Heart left ventricle (tissue), 16 donors: ENCODE measurements around the gene KLHL36. TPM values are rescaled to one million over a fixed set of nuclear protein-coding genes. Genes with fewer than 3 reads are reported as not detected.

Experiments used
- ATAC-seq, 4 donors: fragments of 200-7000 bp; cut with Tn5 transposase; one replicate each; pipeline ENCODE4 v1.9.1; 2020 to 2022; ENCODE audit warnings: moderate library complexity in 4 of 4, mild to moderate bottlenecking in 3 of 4, moderate number of reproducible peaks in 1 of 4
- DNase-seq, 5 donors: peaks; one replicate each; pipeline ENCODE4 v3.0.0-alpha.2; 2020
- H3K27ac ChIP-seq, 12 donors: fragments of 200-600 bp; sonication (generic) in 4 of 12; one replicate each; pipeline versions ENCODE4 v1.5.0 to v1.8.0; 2016 to 2022; ENCODE audit warnings: mild to moderate bottlenecking in 2 of 12
- H3K27me3 ChIP-seq, 9 donors: fragments of 200-600 bp; sonication (generic) in 2 of 9; one replicate each; pipeline versions ENCODE4 v1.5.1 to v1.8.0; 2016 to 2022; ENCODE audit warnings: mild to moderate bottlenecking in 3 of 9
- H3K36me3 ChIP-seq, 9 donors: fragments of 200-600 bp; sonication (generic) in 2 of 9; one replicate each; pipeline versions ENCODE4 v1.5.0 to v1.8.0; 2018 to 2022; ENCODE audit warnings: mild to moderate bottlenecking in 2 of 9
- H3K4me1 ChIP-seq, 12 donors: fragments of 200-600 bp; sonication (generic) in 4 of 12; one replicate each; pipeline versions ENCODE4 v1.5.0 to v1.8.0; 2016 to 2022; ENCODE audit warnings: mild to moderate bottlenecking in 3 of 12
- H3K4me3 ChIP-seq, 12 donors: fragments of 200-600 bp; sonication (generic) in 4 of 12; one replicate each; pipeline versions ENCODE4 v1.5.0 to v1.8.0; 2017 to 2022; ENCODE audit warnings: mild to moderate bottlenecking in 9 of 12, moderate library complexity in 4 of 12
- H3K9me3 ChIP-seq, 12 donors: fragments of 200-600 bp; sonication (generic) in 4 of 12; one replicate each; pipeline versions ENCODE4 v1.5.0 to v1.8.0; 2016 to 2022; ENCODE audit warnings: mild to moderate bottlenecking in 1 of 12
- POLR2A ChIP-seq, 2 donors: fragments of 450-650 bp; IDR thresholded peaks; one replicate each; pipeline ENCODE4 v1.6.1; 2017; ENCODE audit warnings: antibody characterized with exemption in 2 of 2, mild to moderate bottlenecking in 2 of 2, moderate library complexity in 2 of 2
- WGBS, 4 donors: extraction: QIAGEN DNeasy Blood & Tissue Kit in 2 of 4; methylation state at CpG; one replicate each; pipeline versions ENCODE4 v1.1.5 to v1.1.7; 2013 to 2018; 5-methylcytosine and 5-hydroxymethylcytosine counted together
- intact Hi-C, 10 donors: fragments of 100-400 bp; cut with DNase I; formaldehyde crosslinking; loops; one replicate each; pipeline versions ENCODE4 v1.11.1 to v1.14.2; 2022
- polyA plus RNA-seq, 2 donors: library from polyadenylated mRNA; stranded (reverse); fragments of 200-250 nt; gene quantifications; one replicate each; pipeline ENCODE4 v1.2.3, GENCODE V29; 2013
- total RNA-seq, 9 donors: library from RNA; depleted of rRNA in 2 of 9; stranded (reverse); fragments of >200 nt in 2 of 9; fragmentation: NEBNext Ultra II Directional in 3 of 9; extraction: Animal tissue kit (Norgen Biotek cat#: 25700) in 3 of 9; gene quantifications; one replicate each; pipeline versions ENCODE4 v1.1.0 to v1.2.4, GENCODE V29; 2016 to 2023
- TF ChIP-seq, protein P1 (sequence below), 12 donors: fragments of 200-600 bp; sonication (generic) in 4 of 12; IDR thresholded peaks; one replicate each; pipeline versions ENCODE4 v1.5.0 to v1.8.0; 2018 to 2022; ENCODE audit warnings: antibody characterized with exemption in 12 of 12, mild to moderate bottlenecking in 5 of 12
- donor health status: ischemic (EF 13 %, LVEDD 7.1; RV severe dilation, severe dysfunction).
- donor health status: healthy with polysubstance abuse.
- donor health status: DM: no; HTN: yes; CAD: no.
- donor health status: DM: no; HTN: no; CAD: no.
- donor health status: ischemic (EF 25% LVEDD 6.9; RV normal size, moderate dysfunction).
- donor health status: ischemic (EF 25% LVEDD 5.7; RV mildly dilated, moderate dysfunction).
- donor health status: healthy.
- donor health status: DM: yes; HTN: yes; CAD: no.
- donor health status: ischemic (EF 35%, LVEDD 5.7; RV mildly dilated, moderate dysfunction).
- donor health status: nonischemic (EF 11% LVEDD 7.7; RV severe dilation, severe dysfunction).
- donor health status: DM: yes; HTN: yes; CAD: no.
- donor health status: PGD.
- donor health status: ischemic (EF 29% LVEDD 5.4; RV normal size, mild dysfunction).
- donor health status: nonischemic (EF 23%, LVEDD 6.1; RV moderate dilation, normal function).

The KLHL36 gene
- total and polyA plus RNA-seq, 11 donors = 19.2 to 93.0 (median 58.0) TPM

GRCh38 chr16:84643180-84643583 lies 5.1 kb upstream of the KLHL36 start:
- H3K4me3 ChIP-seq = no peak overlapping the region
- DNase-seq (peak; percentile 66 to 88 (median 84)), ATAC-seq (peak; percentile 84 to 90 (median 88))
- 30 to 49% (median 43%) methylated on average over 7 to 8 of the region's 8 CpGs for WGBS, 4 donors
- H3K27ac ChIP-seq = peak overlapping the region; percentile 67 to 85 (median 76)
- H3K27me3 ChIP-seq = no peaks in the 10 kb centered on the region
- no peaks in the 10 kb centered on the region for H3K36me3 ChIP-seq
- TF ChIP-seq, protein P1, sequence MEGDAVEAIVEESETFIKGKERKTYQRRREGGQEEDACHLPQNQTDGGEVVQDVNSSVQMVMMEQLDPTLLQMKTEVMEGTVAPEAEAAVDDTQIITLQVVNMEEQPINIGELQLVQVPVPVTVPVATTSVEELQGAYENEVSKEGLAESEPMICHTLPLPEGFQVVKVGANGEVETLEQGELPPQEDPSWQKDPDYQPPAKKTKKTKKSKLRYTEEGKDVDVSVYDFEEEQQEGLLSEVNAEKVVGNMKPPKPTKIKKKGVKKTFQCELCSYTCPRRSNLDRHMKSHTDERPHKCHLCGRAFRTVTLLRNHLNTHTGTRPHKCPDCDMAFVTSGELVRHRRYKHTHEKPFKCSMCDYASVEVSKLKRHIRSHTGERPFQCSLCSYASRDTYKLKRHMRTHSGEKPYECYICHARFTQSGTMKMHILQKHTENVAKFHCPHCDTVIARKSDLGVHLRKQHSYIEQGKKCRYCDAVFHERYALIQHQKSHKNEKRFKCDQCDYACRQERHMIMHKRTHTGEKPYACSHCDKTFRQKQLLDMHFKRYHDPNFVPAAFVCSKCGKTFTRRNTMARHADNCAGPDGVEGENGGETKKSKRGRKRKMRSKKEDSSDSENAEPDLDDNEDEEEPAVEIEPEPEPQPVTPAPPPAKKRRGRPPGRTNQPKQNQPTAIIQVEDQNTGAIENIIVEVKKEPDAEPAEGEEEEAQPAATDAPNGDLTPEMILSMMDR (IDR thresholded peaks at IDR 0.05) = no peak
- TF ChIP-seq POLR2A (IDR thresholded peaks at IDR 0.05) = no peak
- H3K4me1 ChIP-seq = peaks cover 0 to 47% (median 34%) of the 10 kb centered on the region in 12 donors
- no peaks in the 10 kb centered on the region for H3K9me3 ChIP-seq
- intact Hi-C loops = no loop called here

- peak in 1 of 4 donors; percentile 19 for ATAC-seq
- no peak for DNase-seq
- H3K27me3 ChIP-seq = no peaks in the 10 kb centered on the region
- no peaks in the 10 kb centered on the region for H3K9me3 ChIP-seq
- no peak for TF ChIP-seq POLR2A (IDR thresholded peaks at IDR 0.05)
- TF ChIP-seq, protein P1 (IDR thresholded peaks at IDR 0.05) = no peak
- H3K36me3 ChIP-seq = no peaks in the 10 kb centered on the region
- peak overlapping the region in 11 of 12 donors; percentile 55 to 85 (median 77) for H3K27ac ChIP-seq
- intact Hi-C loops = no loop called here
- 76 to 82% (median 80%) methylated on average over 4 of the region's 4 CpGs for WGBS, 4 donors
- no peak overlapping the region for H3K4me3 ChIP-seq
- peaks cover 0 to 47% (median 34%) of the 10 kb centered on the region in 12 donors for H3K4me1 ChIP-seq
Observed at GRCh38 chr16:84643674-84644073, 4.6 kb upstream of the KLHL36 start.

DNA sequence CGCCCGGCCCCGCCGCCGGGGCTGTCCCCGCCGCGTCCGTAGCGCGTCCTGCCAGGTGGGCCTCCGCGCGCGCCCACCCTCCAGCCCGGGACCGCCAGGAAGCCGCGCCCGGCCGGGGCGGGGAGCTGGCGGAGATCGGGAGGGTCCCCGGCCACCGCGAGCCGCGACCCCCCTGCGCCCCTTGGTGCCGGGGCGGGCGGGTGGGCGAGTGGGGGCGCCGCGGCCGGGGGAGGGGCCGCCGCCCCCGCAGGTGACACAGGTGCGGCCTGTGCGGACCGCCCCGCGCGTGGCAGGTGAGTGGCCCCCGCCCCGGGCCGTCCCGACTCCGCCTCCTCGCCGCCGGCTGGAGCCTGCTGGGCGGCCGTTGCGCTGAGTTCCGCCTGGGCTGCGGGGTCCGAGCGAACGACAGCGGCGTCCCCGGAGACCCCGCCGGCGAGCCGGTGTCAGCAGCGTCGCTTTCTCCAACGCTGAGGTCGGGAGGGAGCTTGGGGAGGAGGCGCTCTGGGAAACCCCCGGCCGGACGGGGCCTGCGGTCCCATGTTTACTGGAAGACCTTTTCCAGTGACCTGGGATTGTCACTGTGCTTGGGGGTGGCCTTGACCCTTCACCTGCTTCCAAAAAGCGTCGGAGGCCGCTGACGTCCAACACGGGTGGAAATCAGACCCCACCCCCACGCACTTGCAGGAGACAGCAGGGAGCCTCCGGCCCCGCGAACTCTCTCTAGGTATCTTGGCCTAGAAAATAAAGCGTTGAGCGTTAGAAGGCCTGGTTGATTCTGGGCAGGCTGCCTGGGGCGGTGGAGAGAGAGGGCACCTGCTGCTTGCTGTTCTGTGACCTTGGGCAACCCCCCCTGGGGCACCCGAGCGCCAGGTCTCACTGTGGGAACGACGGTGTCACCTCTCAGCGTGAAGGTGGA lies 542 bp downstream of the KLHL36 start:
- Histone ChIP-seq H3K36me3 (peaks cover 0 to 34% (median 33%) of the 10 kb centered on the region in 9 donors), H3K9me3 (no peaks in the 10 kb centered on the region), H3K4me1 (peaks cover 0 to 38% (median 18%) of the 10 kb centered on the region in 12 donors), H3K4me3 (peak overlapping the region; percentile 72 to 99 (median 83)), H3K27me3 (no peaks in the 10 kb centered on the region), H3K27ac (peak overlapping the region; percentile 81 to 97 (median 91))
- intact Hi-C loops = no loop called here
- DNase-seq (peak; percentile 53 to 80 (median 76)), ATAC-seq (peak; percentile 19 to 71 (median 56))
- WGBS, 4 donors = 3 to 9% (median 4%) methylated on average over 17 to 96 of the region's 96 CpGs
- no peak for TF ChIP-seq POLR2A (IDR thresholded peaks at IDR 0.05)
- TF ChIP-seq, protein P1 (IDR thresholded peaks at IDR 0.05) = no peak

DNA sequence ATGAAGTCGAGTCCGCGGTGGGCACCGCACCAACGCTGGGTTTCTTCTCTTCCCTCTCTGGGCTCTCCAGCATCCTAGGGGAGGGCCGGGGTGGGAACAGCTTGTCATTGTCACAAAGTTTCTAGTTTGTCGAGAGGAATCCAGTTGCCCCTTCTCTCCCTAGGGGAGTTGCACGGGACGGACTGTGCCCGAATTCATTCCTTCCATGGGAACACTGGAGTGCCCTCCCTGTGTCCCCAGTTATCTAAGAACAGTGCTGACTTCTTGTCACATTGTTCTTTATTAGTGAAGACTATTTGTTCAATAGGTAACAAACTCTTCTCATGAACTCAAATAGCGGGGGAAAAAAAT lies 1.2 kb downstream of the KLHL36 start:
- 36 to 60% (median 50%) methylated on average over 10 to 11 of the region's 11 CpGs for WGBS, 4 donors
- TF ChIP-seq, protein P1 (IDR thresholded peaks at IDR 0.05) = no peak
- TF ChIP-seq POLR2A (IDR thresholded peaks at IDR 0.05) = no peak
- intact Hi-C loops = no loop called here
- Histone ChIP-seq H3K4me1 (peaks cover 0 to 38% (median 17%) of the 10 kb centered on the region in 12 donors), H3K27me3 (no peaks in the 10 kb centered on the region), H3K4me3 (peak overlapping the region in 11 of 12 donors; percentile 72 to 99 (median 83)), H3K9me3 (no peaks in the 10 kb centered on the region), H3K36me3 (peaks cover 0 to 41% (median 38%) of the 10 kb centered on the region in 9 donors), H3K27ac (peak overlapping the region; percentile 81 to 97 (median 91))
- DNase-seq (no peak), ATAC-seq (peak in 3 of 4 donors; percentile 39 to 79 (median 54))
